Caki2 (cell line): ENCODE data around the gene H2AZ2. TPM values are rescaled to one million over a fixed set of nuclear protein-coding genes. Genes with fewer than 3 reads are reported as not detected.
"Not testable (repeated sequence)": the region's sequence is repeated elsewhere in the genome, so short reads cannot be mapped to it uniquely, and the experiment has no call there.

Experiments
- DNase-seq: peaks from one replicate; pipeline ENCODE4 v3.0.0-alpha.2; 2015; ENCODE audit warnings: low read depth
- in situ Hi-C: cut with HindIII; loops from 2 replicates; pipeline ENCODE4 v1.10.0; 2016; ENCODE audit warnings: low sequenced_read_pairs, low pct_unique_long_range_greater_than_20kb, mixed read lengths
- total RNA-seq: library from RNA; depleted of rRNA; stranded (reverse); fragments of >200 nt; shearing (Covaris generic); gene quantifications from 2 replicates; pipeline ENCODE4 v1.2.3, GENCODE V29; 2014; ENCODE audit warnings: low replicate concordance

H2AZ2 gene
- total RNA-seq, 1 experiment from 2014 or later: 468 TPM

DNA sequence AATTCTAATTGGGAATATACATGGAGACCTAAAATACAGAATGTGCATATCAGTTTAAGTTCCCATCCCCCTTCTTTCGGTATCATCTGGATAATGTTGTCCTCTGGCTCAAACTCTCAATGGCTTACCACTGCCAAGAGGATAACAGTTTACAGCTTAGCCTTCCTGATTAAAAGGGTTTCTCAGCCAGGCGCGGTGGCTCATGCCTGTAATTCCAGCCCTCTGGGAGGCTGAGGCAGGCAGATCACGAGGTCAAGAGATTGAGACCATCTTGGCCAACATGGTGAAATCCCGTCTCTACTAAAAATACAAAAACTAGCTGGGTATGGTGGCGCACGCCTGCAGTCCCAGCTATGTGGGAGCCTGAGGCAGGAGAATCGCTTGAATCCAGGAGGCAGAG lies 5.2 kb downstream of the H2AZ2 start:
- DNase-seq, in situ Hi-C loops: not testable (repeated sequence)

DNA sequence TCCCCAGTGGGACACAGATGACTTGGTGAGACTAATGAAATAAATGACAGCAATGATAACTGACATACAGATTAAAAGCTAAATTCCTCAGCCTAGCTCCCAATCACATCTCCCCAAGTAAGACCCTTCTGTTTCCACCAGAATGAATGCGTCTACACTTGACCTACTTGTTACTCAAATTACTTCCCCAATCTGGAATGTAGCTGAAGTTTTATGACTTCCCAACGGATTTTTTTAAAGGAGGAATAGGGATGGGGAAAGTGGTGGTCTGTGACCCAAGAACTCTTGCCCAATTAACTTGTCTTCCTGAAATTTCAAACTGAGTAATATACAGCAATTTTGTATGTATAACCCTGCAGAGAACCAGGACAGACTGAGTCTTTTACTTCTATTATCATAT lies 9.1 kb downstream of the H2AZ2 start:
- DNase-seq: no peak
- in situ Hi-C loops: no loop called here

DNA sequence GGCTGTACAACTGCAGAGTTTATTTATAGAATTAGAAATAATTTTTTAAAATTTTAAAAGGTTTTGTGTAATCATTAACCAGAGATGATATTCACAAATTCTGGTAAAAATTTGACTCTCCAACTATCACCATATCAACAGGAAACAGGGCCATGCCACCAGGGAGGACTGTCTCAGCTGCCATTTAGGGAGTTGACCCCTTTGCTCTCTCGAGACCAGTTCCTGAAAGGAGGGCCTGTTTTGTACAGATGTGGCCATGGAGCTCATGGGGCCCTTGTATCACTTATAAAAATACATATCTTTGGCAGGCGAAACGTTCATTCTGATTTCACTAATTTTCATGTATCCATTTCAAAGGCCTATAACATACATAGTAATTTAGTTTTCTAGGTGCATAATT lies 20.3 kb downstream of the H2AZ2 start:
- DNase-seq: no peak
- in situ Hi-C loops: no loop called here

DNA sequence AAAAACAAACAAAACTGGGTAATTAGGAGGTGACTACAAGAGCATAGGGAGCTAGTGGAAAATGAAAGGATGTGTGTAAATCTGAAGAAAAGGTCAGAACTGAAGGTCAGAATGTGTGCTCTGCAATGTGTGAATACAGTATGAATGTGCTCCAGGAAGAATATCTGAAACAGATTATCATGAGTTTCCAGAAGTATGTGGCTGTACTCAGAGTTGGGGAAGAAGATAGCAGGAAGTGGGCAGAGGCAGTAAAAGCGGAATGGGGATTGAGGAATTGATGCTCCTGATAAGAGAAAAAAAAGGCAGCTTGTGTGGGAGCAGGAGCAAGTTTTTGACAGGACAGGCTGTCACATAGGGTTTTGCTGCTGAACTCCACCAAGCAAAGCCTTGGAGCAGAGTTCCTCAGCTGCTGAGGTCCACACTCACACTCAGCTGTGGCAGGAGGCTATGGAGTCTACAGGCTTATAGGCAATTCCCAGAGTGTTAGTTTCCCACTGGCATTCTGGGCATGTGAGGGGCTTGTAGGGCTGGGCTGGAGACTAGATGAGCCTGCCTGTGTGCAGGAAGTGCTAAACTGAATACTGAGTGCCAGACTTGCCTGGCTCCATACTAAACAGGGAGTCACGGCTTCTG lies 22.9 kb downstream of the H2AZ2 start:
- in situ Hi-C loops: no loop called here
- DNase-seq: no peak

DNA sequence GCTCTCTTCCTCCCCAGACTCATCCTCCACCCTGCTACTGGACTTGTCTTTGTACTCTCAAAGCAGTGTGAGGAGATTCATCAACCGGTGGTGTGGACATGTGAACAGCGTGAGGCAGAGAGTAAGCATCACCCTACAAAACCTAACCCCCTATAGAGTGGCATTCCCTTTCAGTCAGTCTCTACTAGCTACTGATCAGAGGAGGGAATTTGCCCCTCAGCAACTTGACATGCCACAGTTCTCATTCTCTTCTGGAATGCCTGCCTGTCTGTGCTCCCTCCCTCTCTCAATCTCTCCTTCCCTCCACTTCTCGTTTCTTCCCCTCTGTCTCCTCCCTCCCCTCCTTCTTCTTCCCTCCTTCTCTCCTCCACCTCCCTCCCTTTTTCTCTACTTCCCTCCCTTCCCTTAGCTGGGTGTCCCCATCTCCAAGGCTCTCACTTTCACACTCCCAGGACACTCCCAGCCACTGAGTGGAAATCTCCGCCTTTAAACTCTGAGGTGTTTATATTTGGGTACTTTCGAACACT lies 24.6 kb downstream of the H2AZ2 start:
- in situ Hi-C loops: no loop called here
- DNase-seq: no peak

DNA sequence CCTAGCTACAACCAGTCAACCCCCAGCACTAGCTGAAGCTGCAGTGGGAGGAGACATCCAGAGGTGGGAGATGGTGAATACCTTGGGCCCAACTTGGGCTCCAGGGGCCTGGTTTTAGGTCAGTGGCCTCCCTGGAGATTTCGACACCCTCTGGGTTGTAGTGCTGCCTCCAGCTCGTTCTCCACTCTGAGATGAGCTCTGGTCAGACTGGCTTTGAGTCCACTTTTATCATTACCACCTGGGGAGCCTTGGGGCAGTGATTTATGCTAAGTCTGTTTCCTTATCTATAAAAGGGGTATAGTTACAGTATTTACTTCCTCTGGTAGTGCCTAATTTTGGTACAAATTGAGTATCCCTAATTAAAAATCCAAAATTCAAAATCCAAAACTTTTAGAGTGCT lies 28.6 kb downstream of the H2AZ2 start:
- in situ Hi-C loops: no loop called here
- no peak for DNase-seq

DNA sequence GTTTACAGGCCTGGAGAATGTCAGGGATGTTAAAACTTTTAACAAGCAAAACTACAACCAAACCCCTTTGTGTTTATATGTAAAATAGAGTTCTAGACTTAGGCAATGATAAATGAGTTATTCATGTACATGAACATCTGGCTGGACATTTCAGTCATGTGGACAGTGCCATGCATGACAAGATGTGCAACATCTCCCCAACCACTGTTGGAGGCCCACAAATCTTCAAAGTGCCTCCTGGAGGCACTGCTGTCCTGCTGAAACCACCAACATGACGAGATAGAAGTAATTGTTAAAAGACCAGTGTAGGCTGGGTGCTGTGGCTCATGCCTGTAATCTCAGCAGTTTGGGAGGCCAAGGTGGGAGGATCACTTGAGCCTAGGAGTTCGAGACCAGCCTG lies 33.0 kb downstream of the H2AZ2 start:
- in situ Hi-C loops: no loop called here

DNA sequence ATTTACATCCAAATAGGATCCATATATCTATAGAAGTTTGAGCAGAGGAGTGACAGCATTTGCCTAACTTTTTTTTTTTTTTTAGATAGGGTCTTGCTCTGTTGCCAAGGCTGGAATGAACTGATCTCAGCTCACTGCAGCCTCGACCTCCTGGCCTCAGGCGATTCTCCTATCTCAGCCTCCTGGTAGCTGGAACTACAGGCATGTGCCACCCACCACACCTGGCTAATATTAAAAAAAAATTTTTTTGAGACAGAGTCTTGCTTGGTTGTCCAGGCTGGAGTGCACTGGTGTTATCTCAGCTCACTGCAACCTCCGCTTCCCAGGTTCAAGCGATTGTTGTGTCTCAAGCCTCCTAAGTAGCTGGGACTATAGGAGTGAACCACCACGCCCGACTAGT lies 36.3 kb downstream of the H2AZ2 start:
- in situ Hi-C loops: no loop called here

More for the DNA sequence above, 33.0 kb downstream of the H2AZ2 start:
- DNase-seq: no peak

DNA sequence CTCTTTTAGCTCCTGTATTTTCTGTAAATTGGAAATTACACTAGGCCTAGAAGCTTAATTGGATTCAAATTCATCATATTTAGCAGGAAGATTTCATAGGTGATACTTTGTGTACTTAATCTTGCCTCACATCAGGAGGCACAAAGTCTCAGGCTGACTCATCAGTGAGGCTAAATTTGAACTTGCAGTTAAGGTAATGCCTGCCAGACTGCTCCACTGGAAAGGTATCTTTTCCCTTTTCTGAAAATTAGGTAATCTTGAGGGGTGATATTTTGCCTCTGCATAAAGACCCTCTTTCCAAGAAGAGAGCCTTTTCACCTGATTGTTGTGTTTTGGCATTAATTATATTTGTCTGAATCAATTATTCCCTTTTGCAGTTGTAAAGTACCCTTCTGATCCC lies 36.8 kb downstream of the H2AZ2 start:
- in situ Hi-C loops: no loop called here
- no peak for DNase-seq

More for the DNA sequence above, 36.3 kb downstream of the H2AZ2 start:
- DNase-seq: no peak

DNA sequence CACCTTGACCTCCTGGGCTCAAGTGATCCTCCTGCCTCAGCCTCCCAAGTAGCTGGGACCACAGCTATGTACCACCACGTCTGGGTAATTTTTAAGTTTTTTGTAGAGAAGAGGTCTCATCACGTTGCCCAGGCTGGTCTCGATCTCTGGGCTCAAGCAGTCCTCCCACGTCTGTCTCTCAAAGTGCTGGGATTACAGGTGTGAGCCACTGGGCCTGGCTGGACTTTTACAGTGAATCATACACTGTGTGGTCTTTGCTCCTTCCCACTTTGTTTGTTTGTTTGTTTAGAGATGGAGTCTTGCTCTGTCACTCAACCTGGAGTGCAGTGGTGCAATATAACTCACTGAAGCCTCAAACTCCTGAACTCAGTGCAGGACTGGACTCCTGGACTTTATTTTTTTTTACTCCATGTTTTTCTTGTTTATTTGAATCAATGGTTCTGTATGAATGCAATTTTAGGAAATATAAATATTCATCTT lies 38.9 kb downstream of the H2AZ2 start:
- in situ Hi-C loops: no loop called here
- no peak for DNase-seq

DNA sequence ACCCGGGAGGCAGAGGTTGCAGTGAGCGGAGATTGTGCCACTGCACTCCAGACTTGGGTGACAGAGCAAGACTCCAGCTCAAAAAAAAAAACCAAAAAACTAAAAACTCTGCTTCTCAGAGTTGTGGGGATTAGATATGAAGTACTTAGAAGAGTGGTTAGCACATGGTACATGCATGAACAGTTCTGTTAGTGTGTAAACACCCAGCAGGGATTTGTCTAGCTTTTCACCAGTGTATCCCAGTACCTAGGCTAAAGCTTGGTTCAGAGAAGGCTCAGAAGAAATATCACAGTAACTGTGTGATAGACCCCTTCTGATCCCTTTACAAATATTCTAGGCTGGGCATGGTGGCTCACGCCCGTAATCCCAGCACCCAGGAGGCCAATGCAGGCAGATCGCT lies 41.9 kb downstream of the H2AZ2 start:
- in situ Hi-C loops: no loop called here
- DNase-seq: no peak

DNA sequence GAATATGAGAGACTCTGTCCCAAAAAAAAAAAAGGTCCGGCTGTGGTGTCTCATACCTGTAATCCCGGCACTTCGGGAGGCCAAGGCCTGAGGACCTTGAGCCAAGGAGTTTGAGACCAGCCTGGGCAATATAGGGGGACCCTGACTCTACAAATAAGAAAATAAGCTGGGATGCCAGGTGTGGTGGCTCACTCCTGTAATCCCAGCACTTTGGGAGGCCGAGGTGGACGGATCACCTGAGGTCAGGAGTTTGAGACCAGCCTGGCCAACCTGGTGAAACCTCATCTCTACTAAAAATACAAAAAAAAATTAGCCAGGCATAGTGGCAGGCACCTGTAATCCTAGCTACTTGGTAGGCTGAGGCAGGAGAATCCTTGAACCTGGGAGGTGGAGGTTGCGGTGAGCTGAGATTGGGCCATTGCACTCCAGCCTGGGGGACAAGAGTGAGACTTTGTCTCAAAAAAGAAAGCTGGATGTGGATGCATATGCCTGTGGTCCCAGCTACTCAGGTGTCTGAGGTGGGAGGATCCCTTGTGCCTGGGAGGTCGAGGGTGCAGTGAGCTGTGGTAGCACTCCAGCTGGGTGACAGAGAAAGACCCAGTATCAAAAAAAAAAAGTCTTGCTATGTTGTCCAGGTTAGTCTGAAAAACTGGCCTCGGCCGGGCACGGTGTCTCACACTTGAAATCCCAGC lies 43.9 kb downstream of the H2AZ2 start:
- in situ Hi-C loops, DNase-seq: not testable (repeated sequence)

DNA sequence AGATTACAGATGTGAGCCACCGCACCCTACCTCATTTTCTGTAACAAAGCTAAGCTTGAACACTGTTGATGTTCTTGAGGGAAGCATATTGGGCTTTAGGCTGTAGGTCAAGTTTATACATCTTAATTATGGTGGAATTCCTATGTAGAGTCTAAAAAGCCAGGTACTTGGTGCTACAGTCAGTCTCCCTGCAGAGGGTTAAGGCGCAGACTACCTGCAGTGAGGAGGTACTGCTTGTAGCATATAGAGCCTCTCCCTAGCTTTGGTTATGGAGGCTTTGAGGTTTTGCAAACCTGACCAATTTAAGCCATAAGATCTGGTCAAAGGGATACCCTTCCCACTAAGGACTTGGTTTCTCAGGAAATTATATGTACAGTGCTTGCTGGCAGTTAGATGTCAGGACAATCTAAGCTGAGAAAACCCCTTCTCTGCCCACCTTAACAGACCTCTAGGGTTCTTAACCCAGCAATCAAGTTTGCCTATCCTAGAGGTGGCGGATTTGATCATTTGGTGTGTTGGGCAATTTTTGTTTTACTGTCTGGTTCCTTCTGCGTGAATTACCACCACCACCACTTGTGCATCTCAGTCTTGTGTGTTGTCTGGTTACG lies 45.4 kb downstream of the H2AZ2 start:
- no peak for DNase-seq
- in situ Hi-C loops: no loop called here

DNA sequence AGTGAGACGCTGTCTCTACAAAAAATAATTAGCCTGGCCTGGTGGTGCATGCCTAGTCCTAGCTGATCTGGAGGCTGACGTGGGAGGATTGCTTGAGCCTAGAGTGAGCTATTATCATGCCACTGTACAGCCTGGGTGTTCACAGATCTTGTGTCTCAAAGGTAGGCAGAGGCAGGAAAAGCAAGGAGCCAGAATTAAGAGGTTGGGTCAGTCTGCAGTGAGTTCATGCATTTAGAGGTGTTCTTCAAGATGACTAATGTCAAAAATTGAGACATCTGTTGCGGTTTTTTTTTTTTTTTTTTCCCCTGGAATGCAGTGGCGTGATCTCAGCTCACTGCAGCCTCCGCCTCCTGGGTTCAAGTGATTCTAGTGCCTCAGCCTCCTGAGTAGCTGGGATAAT lies 46.0 kb downstream of the H2AZ2 start:
- in situ Hi-C loops: no loop called here
- no peak for DNase-seq

DNA sequence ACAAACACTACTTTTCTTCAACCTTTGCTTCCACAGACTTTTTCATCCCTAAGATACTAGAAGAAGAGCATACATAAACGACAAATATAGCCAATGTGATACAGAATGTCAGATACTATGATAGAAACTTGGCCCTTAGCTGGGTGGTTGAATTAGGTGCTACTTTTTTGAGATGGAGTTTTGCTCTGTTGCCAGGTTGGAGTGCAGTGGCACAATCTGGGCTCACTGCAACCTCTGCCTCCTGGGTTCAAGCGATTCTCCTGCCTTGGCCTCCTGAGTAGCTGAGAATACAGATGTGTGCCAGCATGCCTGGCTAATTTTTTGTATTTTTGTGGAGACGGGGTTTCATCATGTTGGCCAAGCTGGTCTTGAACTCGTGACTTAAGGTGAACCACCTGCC lies 47.9 kb downstream of the H2AZ2 start:
- in situ Hi-C loops: no loop called here

DNA sequence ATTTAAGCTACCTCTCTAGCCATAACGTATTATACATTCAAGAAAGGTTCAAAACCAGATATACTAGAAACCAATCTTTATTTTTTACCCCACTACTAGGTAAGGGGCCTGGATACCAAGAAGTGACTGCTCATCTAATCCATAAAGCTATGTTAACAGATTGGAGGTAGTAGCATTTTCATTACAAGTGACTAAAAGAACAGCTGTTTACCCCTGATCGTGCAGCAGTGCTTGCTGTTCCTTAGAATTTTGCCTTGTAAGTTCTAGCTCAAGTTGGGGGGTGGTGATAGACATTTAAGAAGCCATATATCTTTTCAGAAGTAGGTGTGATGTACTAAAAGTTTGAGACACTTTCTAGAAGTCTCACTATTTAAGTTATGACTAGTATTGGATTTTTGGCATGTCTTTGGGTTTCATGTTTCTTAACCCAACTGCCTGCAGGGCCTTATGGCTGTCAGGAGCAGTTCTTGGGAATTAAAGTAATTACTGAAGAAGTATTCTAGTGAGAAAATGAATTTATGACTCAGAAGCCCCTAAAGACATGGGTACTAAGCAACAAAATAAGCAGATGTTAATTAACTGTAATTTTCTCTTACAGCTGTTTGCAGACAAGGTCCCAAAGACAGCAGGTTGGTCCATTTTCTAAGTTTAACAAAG lies 49.1 kb downstream of the H2AZ2 start:
- DNase-seq: no peak
- in situ Hi-C loops: no loop called here

More for the DNA sequence above, 47.9 kb downstream of the H2AZ2 start:
- no peak for DNase-seq

DNA sequence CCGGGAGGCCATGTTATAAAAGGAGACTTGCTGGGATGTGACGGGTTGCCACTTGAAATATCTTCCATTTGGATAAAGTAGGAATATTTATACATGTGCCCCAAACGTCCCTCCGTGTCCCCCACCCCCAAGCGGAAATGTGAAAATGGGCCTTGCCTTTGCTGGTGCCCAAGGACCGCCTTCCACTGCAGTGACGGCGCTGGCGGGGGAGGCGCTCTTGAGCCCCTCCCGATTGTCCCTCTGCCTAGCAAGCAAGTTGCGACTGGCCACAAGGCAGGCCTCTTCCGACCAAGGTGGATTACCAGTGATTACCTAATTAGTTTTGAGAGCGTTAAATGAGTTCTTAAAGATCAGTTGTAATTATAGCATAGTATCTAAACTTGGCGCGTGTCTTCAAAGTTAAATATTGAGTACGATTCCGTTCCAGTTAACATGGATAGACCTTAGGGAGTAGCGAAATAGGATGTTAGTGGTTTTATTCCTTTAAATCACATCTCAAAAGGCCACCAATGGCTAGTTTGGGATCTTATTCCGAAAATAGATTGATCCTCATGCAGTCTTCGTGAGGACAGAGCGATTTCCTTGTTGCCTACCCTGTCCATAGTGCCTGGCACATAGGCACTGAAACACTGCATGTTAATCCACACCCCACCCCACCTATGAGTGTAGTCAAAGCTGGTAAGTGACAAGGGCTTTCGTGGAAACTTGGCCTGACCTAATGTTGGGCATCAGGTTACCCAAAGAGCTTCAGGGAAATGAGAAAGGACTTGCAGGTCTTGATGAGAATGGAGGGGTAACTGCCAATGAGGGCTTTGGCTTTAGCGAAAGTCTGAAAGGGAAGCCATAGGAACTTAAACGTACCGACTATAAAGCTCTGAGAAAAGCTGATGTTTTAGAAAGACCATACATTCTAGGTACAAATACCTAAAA lies 50.3 kb downstream of the H2AZ2 start:
- peak; percentile 86 for DNase-seq
- in situ Hi-C loops: no loop called here
